Parathyroid adenoma (tissue), 2 donors: ENCODE data around the gene CDH12.

Experiments
- H2AFZ ChIP-seq: fragments of 300-600 bp; sonication (generic); one replicate; pipeline ENCODE4 v1.7.0; 2017; ENCODE audit warnings: antibody characterized with exemption, mild to moderate bottlenecking
- H3K27ac ChIP-seq: fragments of 300-600 bp; sonication (generic); one replicate; pipeline ENCODE4 v1.7.0; 2017
- H3K27me3 ChIP-seq: fragments of 300-600 bp; sonication (generic); one replicate; pipeline ENCODE4 v1.7.0; 2017; ENCODE audit warnings: low read length; ENCODE audit not compliant: control insufficient read depth, insufficient read depth
- H3K36me3 ChIP-seq: fragments of 300-600 bp; sonication (generic); one replicate; pipeline ENCODE4 v1.7.0; 2017; ENCODE audit warnings: low read length; ENCODE audit not compliant: control insufficient read depth, insufficient read depth
- H3K4me1 ChIP-seq: fragments of 300-600 bp; sonication (generic); one replicate; pipeline ENCODE4 v1.7.0; 2017; ENCODE audit warnings: control low read depth
- H3K4me2 ChIP-seq: fragments of 300-600 bp; sonication (generic); one replicate; pipeline ENCODE4 v1.7.0; 2017; ENCODE audit warnings: low read length
- H3K4me3 ChIP-seq: fragments of 300-600 bp; sonication (generic); one replicate; pipeline ENCODE4 v1.7.0; 2017; ENCODE audit warnings: low read depth, low read length
- H3K79me2 ChIP-seq: fragments of 300-600 bp; sonication (generic); one replicate; pipeline ENCODE4 v1.7.0; 2017; ENCODE audit warnings: control low read depth
- H3K9ac ChIP-seq: fragments of 300-600 bp; sonication (generic); one replicate; pipeline ENCODE4 v1.7.0; 2017; ENCODE audit warnings: mild to moderate bottlenecking
- H3K9me3 ChIP-seq: fragments of 300-600 bp; sonication (generic); one replicate; pipeline ENCODE4 v1.7.0; 2017; ENCODE audit warnings: low read length; ENCODE audit not compliant: control insufficient read depth
- TF ChIP-seq, protein P1 (sequence below): fragments of 300-600 bp; sonication (generic); IDR thresholded peaks from one replicate; pipeline ENCODE4 v1.7.0; 2017; ENCODE audit warnings: antibody characterized with exemption, mild to moderate bottlenecking
- donor health status: primary hyperparathyroidism.

The CDH12 gene

GRCh38 chr5:22058620-22059019 is 794.5 kb downstream of the CDH12 start:
- Histone ChIP-seq H3K27me3 (no peaks in the 10 kb centered on the region), H2AFZ (no peak overlapping the region), H3K79me2 (no peaks in the 10 kb centered on the region)

DNA sequence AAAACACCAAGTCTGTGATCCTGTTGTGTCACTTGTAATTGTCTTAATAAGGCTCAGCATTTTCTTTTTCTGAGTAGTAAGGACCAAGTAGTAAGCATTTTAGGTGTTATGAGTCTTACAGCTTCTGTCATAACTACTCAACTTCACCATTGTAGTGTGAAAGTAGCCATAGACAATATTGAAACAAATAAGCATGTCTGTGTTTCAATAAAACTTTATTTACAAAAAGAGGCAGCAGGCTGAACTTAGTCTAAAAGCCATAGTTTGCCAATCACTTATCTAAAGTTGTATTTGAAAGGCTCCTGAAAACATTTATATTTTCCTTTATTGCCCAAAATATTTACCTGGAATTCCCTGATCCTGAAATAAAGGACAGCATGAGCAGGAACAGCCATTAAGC is 796.1 kb downstream of the CDH12 start:
- no peaks in the 10 kb centered on the region for H3K9me3 ChIP-seq
- H3K4me3 ChIP-seq: no peak overlapping the region
- H3K27ac ChIP-seq: no peak overlapping the region
- H3K9ac ChIP-seq: no peak overlapping the region
- no peaks in the 10 kb centered on the region for H3K27me3 ChIP-seq
- no peak overlapping the region for H2AFZ ChIP-seq
- no peaks in the 10 kb centered on the region for H3K4me1 ChIP-seq
- H3K79me2 ChIP-seq: no peaks in the 10 kb centered on the region
- no peaks in the 10 kb centered on the region for H3K36me3 ChIP-seq
- TF ChIP-seq, protein P1, sequence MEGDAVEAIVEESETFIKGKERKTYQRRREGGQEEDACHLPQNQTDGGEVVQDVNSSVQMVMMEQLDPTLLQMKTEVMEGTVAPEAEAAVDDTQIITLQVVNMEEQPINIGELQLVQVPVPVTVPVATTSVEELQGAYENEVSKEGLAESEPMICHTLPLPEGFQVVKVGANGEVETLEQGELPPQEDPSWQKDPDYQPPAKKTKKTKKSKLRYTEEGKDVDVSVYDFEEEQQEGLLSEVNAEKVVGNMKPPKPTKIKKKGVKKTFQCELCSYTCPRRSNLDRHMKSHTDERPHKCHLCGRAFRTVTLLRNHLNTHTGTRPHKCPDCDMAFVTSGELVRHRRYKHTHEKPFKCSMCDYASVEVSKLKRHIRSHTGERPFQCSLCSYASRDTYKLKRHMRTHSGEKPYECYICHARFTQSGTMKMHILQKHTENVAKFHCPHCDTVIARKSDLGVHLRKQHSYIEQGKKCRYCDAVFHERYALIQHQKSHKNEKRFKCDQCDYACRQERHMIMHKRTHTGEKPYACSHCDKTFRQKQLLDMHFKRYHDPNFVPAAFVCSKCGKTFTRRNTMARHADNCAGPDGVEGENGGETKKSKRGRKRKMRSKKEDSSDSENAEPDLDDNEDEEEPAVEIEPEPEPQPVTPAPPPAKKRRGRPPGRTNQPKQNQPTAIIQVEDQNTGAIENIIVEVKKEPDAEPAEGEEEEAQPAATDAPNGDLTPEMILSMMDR: no peak
- H3K4me2 ChIP-seq: no peak overlapping the region

More at GRCh38 chr5:22058620-22059019, 794.5 kb downstream of the CDH12 start:
- no peaks in the 10 kb centered on the region for H3K4me1 ChIP-seq
- H3K9ac ChIP-seq: no peak overlapping the region
- no peaks in the 10 kb centered on the region for H3K9me3 ChIP-seq
- no peak overlapping the region for H3K4me3 ChIP-seq
- no peak overlapping the region for H3K27ac ChIP-seq
- TF ChIP-seq, protein P1: no peak
- no peak overlapping the region for H3K4me2 ChIP-seq
- no peaks in the 10 kb centered on the region for H3K36me3 ChIP-seq

- Histone ChIP-seq H3K9me3 (no peaks in the 10 kb centered on the region), H3K9ac (no peak overlapping the region), H3K27ac (no peak overlapping the region), H3K36me3 (no peaks in the 10 kb centered on the region), H3K79me2 (no peaks in the 10 kb centered on the region), H3K27me3 (no peaks in the 10 kb centered on the region), H3K4me3 (no peak overlapping the region), H2AFZ (no peak overlapping the region), H3K4me1 (no peaks in the 10 kb centered on the region), H3K4me2 (no peak overlapping the region)
- TF ChIP-seq, protein P1: no peak
These were observed 796.5 kb downstream of the CDH12 start for GRCh38 chr5:22056601-22057000.

GRCh38 chr5:22053195-22053594 is 799.9 kb downstream of the CDH12 start:
- TF ChIP-seq, protein P1: no peak
- Histone ChIP-seq H3K36me3 (no peaks in the 10 kb centered on the region), H3K27ac (no peak overlapping the region), H3K4me3 (no peak overlapping the region), H3K4me1 (no peaks in the 10 kb centered on the region), H2AFZ (no peak overlapping the region), H3K4me2 (no peak overlapping the region), H3K9me3 (no peaks in the 10 kb centered on the region), H3K79me2 (no peaks in the 10 kb centered on the region), H3K9ac (no peak overlapping the region), H3K27me3 (no peaks in the 10 kb centered on the region)

DNA sequence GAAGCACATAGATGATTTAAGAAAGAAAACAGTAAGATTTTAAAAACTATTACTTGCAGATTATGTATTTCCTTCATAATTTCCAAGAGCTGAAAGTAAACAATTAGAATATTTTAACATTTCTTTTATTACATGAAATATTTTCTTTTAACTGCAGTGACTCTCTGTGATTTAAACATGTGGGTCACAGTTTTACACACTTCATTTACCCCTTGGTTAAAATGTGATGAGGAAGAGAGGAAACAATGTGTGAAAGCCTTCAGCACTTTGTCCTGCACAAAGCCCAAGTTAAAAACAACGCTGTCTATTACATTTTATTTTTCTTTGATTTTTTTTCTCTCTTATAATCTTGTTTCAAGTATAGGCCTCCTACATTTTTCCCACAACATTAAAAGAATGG is 801.3 kb downstream of the CDH12 start:
- H3K4me2 ChIP-seq: no peak overlapping the region
- H3K9ac ChIP-seq: no peak overlapping the region
- H3K9me3 ChIP-seq: no peaks in the 10 kb centered on the region
- TF ChIP-seq, protein P1: no peak
- no peaks in the 10 kb centered on the region for H3K27me3 ChIP-seq
- H2AFZ ChIP-seq: no peak overlapping the region
- H3K4me3 ChIP-seq: no peak overlapping the region
- no peaks in the 10 kb centered on the region for H3K36me3 ChIP-seq
- H3K27ac ChIP-seq: no peak overlapping the region
- no peaks in the 10 kb centered on the region for H3K79me2 ChIP-seq
- H3K4me1 ChIP-seq: no peaks in the 10 kb centered on the region
